AG04449 (cell line): ENCODE results near the gene ZNF438.
"Not testable (repeated sequence)": the region's sequence is repeated elsewhere in the genome, so short reads cannot be mapped to it uniquely, and the experiment has no call there.

Source experiments
- CTCF ChIA-PET: fragments of 350-600 bp; formaldehyde crosslinking; extraction: SDS; loops from one replicate; lab custom pipeline; 2021; ENCODE audit warnings: antibody characterized with exemption; lab: Yijun Ruan, JAX
- POLR2A ChIA-PET: fragments of 400-600, 350-600 bp; formaldehyde crosslinking; extraction: SDS; loops from one replicate; lab custom pipeline; 2020; ENCODE audit warnings: antibody characterized with exemption, inconsistent platforms; lab: Yijun Ruan, JAX
- DNase-seq: peaks from one replicate; pipeline ENCODE4 v3.0.0-alpha.2; 2010; ENCODE audit warnings: low read depth, low spot score
- H3K4me3 ChIP-seq: 2 replicates; pipeline ENCODE4 v1.5.1; 2011; ENCODE audit warnings: low read depth, mild to moderate bottlenecking, control low read depth, low read length
- CTCF ChIP-seq: IDR thresholded peaks from one replicate; pipeline ENCODE4 v1.5.1; 2011; ENCODE audit warnings: mild to moderate bottlenecking, moderate library complexity, low read length, control low read depth, inconsistent platforms; ENCODE audit not compliant: insufficient read depth; ENCODE audit errors: missing control alignments

The ZNF438 gene

GRCh38 chr10:30984563-30985328 lies 46.9 kb downstream of the ZNF438 start:
- POLR2A ChIA-PET, result no interaction called here
- TF ChIP-seq CTCF, result no peak
- CTCF ChIA-PET, result no interaction called here
- no peak for DNase-seq
- no peak overlapping the region for H3K4me3 ChIP-seq

- POLR2A ChIA-PET, H3K4me3 ChIP-seq, CTCF ChIA-PET, DNase-seq: not testable (repeated sequence)
These were observed 48.5 kb downstream of the ZNF438 start for GRCh38 chr10:30983209-30983608.

GRCh38 chr10:30980951-30981616 lies 50.6 kb downstream of the ZNF438 start:
- POLR2A ChIA-PET, result no interaction called here
- no peak for TF ChIP-seq CTCF
- CTCF ChIA-PET, result interaction anchor here (1.1 kb wide), 1 partner anchor 198 kb away, joined by 4 read pairs; no protein-coding TSS in a partner anchor
- no peak for DNase-seq
- H3K4me3 ChIP-seq, result no peak overlapping the region

- CTCF ChIA-PET, result no interaction called here
- TF ChIP-seq CTCF, result no peak
- POLR2A ChIA-PET, result no interaction called here
- H3K4me3 ChIP-seq, result no peak overlapping the region
- DNase-seq, result no peak
These were observed 51.7 kb downstream of the ZNF438 start for GRCh38 chr10:30979956-30980355.

GRCh38 chr10:30978843-30979242 lies 52.8 kb downstream of the ZNF438 start:
- DNase-seq, result no peak
- CTCF ChIA-PET, result no interaction called here
- POLR2A ChIA-PET, result no interaction called here
- H3K4me3 ChIP-seq, result no peak overlapping the region
- TF ChIP-seq CTCF, result no peak

GRCh38 chr10:30977385-30977784 lies 54.3 kb downstream of the ZNF438 start:
- no peak overlapping the region for H3K4me3 ChIP-seq
- ChIA-PET CTCF (no interaction called here), POLR2A (no interaction called here)
- no peak for DNase-seq
- TF ChIP-seq CTCF, result no peak
